Measurements from ENCODE around the gene COPB1. TPM values are rescaled to one million over a fixed set of nuclear protein-coding genes. Genes with fewer than 3 reads are reported as not detected.

The COPB1 gene
- total and polyA plus RNA-seq, 9 of the 15 experiments (the other 6 are each of a cell fraction or from before 2014, with no cell fraction given) = 64.7 to 188 (median 91.6) TPM

- intact Hi-C loops (cut with micrococcal nuclease) (loop anchor here (2.0 kb wide), 1 partner anchor 155 kb away; no protein-coding TSS in a partner anchor), in situ Hi-C loops (cut with MboI) (loop anchor here (10.0 kb wide), 1 partner anchor 151 kb away; no protein-coding TSS in a partner anchor)
- Histone ChIP-seq H2AFZ (ENCODE audit: low read depth, low read length) (no peak overlapping the region), H3K9me1 (ENCODE audit: control insufficient read depth, insufficient read depth, low read length) (no peaks in the 10 kb centered on the region), H3K27ac (ENCODE audit: extremely low read depth, low read depth, low read length) (no peak overlapping the region), H3K4me1 (replicated peaks in 1 of 2; ENCODE audit: control insufficient read depth in 2 of 2, insufficient read depth in 2 of 2, low read length in 2 of 2) (no peaks in the 10 kb centered on the region), H4K20me1 (replicated peaks; ENCODE audit: control insufficient read depth, insufficient read depth, low read length) (no peaks in the 10 kb centered on the region), H3K9me3 (replicated peaks; ENCODE audit: control insufficient read depth, insufficient read depth, low read depth, low read length) (no peaks in the 10 kb centered on the region), H3K79me2 (ENCODE audit: control insufficient read depth, insufficient read depth, low read length) (no peaks in the 10 kb centered on the region), H3K27me3 (ENCODE audit: control insufficient read depth in 2 of 2, insufficient read depth in 2 of 2, low read length in 2 of 2) (no peaks in the 10 kb centered on the region), H3K4me2 (ENCODE audit: insufficient read depth, low read length) (no peak overlapping the region), H3K36me3 (ENCODE audit: control insufficient read depth, insufficient read depth, low read length) (peaks cover 45% of the 10 kb centered on the region), H3K9ac (ENCODE audit: insufficient read depth in 1 of 2, low read depth in 2 of 2, low read length in 2 of 2) (no peak overlapping the region), H3K4me3 (no peak overlapping the region)
- 90% methylated on average over 3 of the region's 3 CpGs for WGBS (ENCODE audit: insufficient coverage, low coverage, missing lambda C conversion rate)
- BruUV-seq (replicated peaks) = no TSS peak
- no peak for DNase-seq (ENCODE audit: extremely low read depth in 1 of 4, low spot score in 3 of 4)
- peak; percentile 46 for ATAC-seq
- POLR2A ChIA-PET = interaction anchor here (0.5 to 3.5 kb wide), 9 partner anchors 10 to 682 kb away, joined by 3 to 13 read pairs (median 3); no protein-coding TSS in a partner anchor
- FAIRE-seq = no peak
- CTCF ChIA-PET (ENCODE audit: low intra/inter-chr PET ratio) = interaction anchor here (0.7 to 2.1 kb wide), 3 partner anchors 9 to 160 kb away, joined by 3 to 15 read pairs (median 3); no protein-coding TSS in a partner anchor
- no peak for TF ChIP-seq PBX2 (CRISPR knock-in tag; IDR thresholded peaks at IDR 0.05; ENCODE audit: low read depth)
- no peak for TF ChIP-seq PBX2 (tag; conservative IDR thresholded peaks at IDR 0.05; ENCODE audit: low read depth)
- peak; percentile 29 for TF ChIP-seq RBM22 (IDR thresholded peaks at IDR 0.05; ENCODE audit: low read depth, low read length, poor library complexity, severe bottlenecking)
These were observed 43.8 kb downstream of the COPB1 start for GRCh38 chr11:14455648-14456430.

All from K562 (cell line).